Endodermal cell (in vitro differentiated cells): ENCODE data around the gene RHOA. TPM values are rescaled to one million over a fixed set of nuclear protein-coding genes. Genes with fewer than 3 reads are reported as not detected.
A peak's percentile ranks its signal among the peaks of the same experiment; 100 is the strongest.
"Not testable (repeated sequence)": the region's sequence is repeated elsewhere in the genome, so short reads cannot be mapped to it uniquely, and the experiment has no call there.

Experiments
- DNase-seq: peaks from one replicate; pipeline ENCODE4 v3.0.0-alpha.2; 2017
- H3K27ac ChIP-seq: 2 replicates; pipeline ENCODE4 v1.5.1; 2013; ENCODE audit warnings: mild to moderate bottlenecking, low read depth, low read length, moderate library complexity
- H3K27me3 ChIP-seq: 2 replicates; pipeline ENCODE4 v1.6.1; 2013; ENCODE audit warnings: mild to moderate bottlenecking, low read length, moderate library complexity; ENCODE audit not compliant: insufficient read depth, control insufficient read depth, poor library complexity, severe bottlenecking
- H3K36me3 ChIP-seq: 2 replicates; pipeline ENCODE4 v1.7.0; 2013; ENCODE audit warnings: mild to moderate bottlenecking, low read length, moderate library complexity; ENCODE audit not compliant: control insufficient read depth, insufficient read depth
- H3K4me1 ChIP-seq: one replicate; pipeline ENCODE4 v1.7.0; 2013; ENCODE audit warnings: low read length; ENCODE audit not compliant: control insufficient read depth, insufficient read depth
- H3K4me3 ChIP-seq: 2 replicates; pipeline ENCODE4 v1.5.1; 2013; ENCODE audit warnings: mild to moderate bottlenecking, low read length, moderate library complexity
- H3K9ac ChIP-seq: 2 replicates; pipeline ENCODE4 v1.6.1; 2013; ENCODE audit warnings: mild to moderate bottlenecking, low read length, moderate library complexity; ENCODE audit not compliant: poor library complexity, severe bottlenecking; ENCODE audit errors: extremely low read depth
- H3K9me3 ChIP-seq: 2 replicates; pipeline ENCODE4 v1.6.1; 2013; ENCODE audit warnings: mild to moderate bottlenecking, low read length, moderate library complexity; ENCODE audit not compliant: control insufficient read depth
- H3K27ac Mint-ChIP-seq: 2 replicates; pipeline ENCODE4 v1.8.0; 2020; ENCODE audit warnings: mixed read lengths
- H3K27me3 Mint-ChIP-seq: 2 replicates; pipeline ENCODE4 v1.8.0; 2021; ENCODE audit warnings: mild to moderate bottlenecking, mixed read lengths; ENCODE audit not compliant: insufficient read depth
- H3K36me3 Mint-ChIP-seq: 2 replicates; pipeline ENCODE4 v1.8.0; 2020; ENCODE audit warnings: low read depth, mixed read lengths
- H3K4me1 Mint-ChIP-seq: 2 replicates; pipeline ENCODE4 v1.8.0; 2020; ENCODE audit warnings: mixed read lengths
- H3K4me3 Mint-ChIP-seq: 2 replicates; pipeline ENCODE4 v1.8.0; 2020; ENCODE audit warnings: mild to moderate bottlenecking, moderate library complexity, mixed read lengths
- H3K9me3 Mint-ChIP-seq: 2 replicates; pipeline ENCODE4 v1.8.0; 2020; ENCODE audit warnings: mild to moderate bottlenecking, mixed read lengths
- CTCF ChIP-seq: fragments of 200-600 bp; sonication (generic); conservative IDR thresholded peaks from 2 replicates; pipeline ENCODE4 v1.5.0; 2021; ENCODE audit warnings: antibody characterized with exemption, mild to moderate bottlenecking
- whole genome bisulfite sequencing, 2 experiments: methylation state at CpG; one replicate each; pipeline versions ENCODE4 v1.1.5 to v1.1.7; 2013; ENCODE audit warnings: missing lambda C conversion rate in 2 of 2, mixed read lengths in 1 of 2; ENCODE audit not compliant: insufficient coverage in 1 of 2, insufficient read length in 1 of 2; 5-methylcytosine and 5-hydroxymethylcytosine counted together
- total RNA-seq, 2 donors: library from RNA; stranded (reverse); fragmentation: NEBNext Ultra II Directional in 1 of 2; extraction: Animal tissue kit (Norgen Biotek cat#: 25700) in 1 of 2; gene quantifications; 2 replicates in 1 of 2; 3 replicates in 1 of 2; pipeline ENCODE4 v1.2.1, GENCODE V29; 2021

RHOA gene
- total RNA-seq, 2 donors from 2014 or later: 359 to 371 TPM

GRCh38 chr3:49329186-49329585 is 82.6 kb downstream of the RHOA start:
- H3K4me1 ChIP-seq: no peaks in the 10 kb centered on the region
- no peak overlapping the region for H3K27ac Mint-ChIP-seq

GRCh38 chr3:49328350-49328749 is 83.4 kb downstream of the RHOA start:
- not testable (repeated sequence) for H3K9me3 Mint-ChIP-seq, H3K27ac Mint-ChIP-seq, H3K4me1 Mint-ChIP-seq, H3K4me3 ChIP-seq, H3K9ac ChIP-seq, H3K27me3 Mint-ChIP-seq, H3K4me1 ChIP-seq, H3K9me3 ChIP-seq, H3K27ac ChIP-seq, H3K4me3 Mint-ChIP-seq, DNase-seq, H3K27me3 ChIP-seq
- 94 to 96% methylated on average over 2 of the region's 2 CpGs for WGBS, 2 experiments
- H3K36me3 ChIP-seq: peaks cover 68% of the 10 kb centered on the region
- H3K36me3 Mint-ChIP-seq: peaks cover 74% of the 10 kb centered on the region

More at GRCh38 chr3:49329186-49329585, 82.6 kb downstream of the RHOA start:
- H3K4me3 ChIP-seq: no peak overlapping the region
- WGBS, 2 experiments: 83 to 91% methylated on average over 1 to 4 of the region's 4 CpGs
- H3K27me3 ChIP-seq: no peaks in the 10 kb centered on the region
- H3K9me3 Mint-ChIP-seq: peaks cover 4% of the 10 kb centered on the region
- H3K36me3 Mint-ChIP-seq: peaks cover 73% of the 10 kb centered on the region
- peaks cover 8% of the 10 kb centered on the region for H3K9me3 ChIP-seq
- H3K9ac ChIP-seq: no peak overlapping the region
- H3K4me1 Mint-ChIP-seq: no peaks in the 10 kb centered on the region
- TF ChIP-seq CTCF: no peak
- no peak overlapping the region for H3K4me3 Mint-ChIP-seq
- H3K27ac ChIP-seq: no peak overlapping the region
- H3K36me3 ChIP-seq: peaks cover 68% of the 10 kb centered on the region
- DNase-seq: no peak
- H3K27me3 Mint-ChIP-seq: no peaks in the 10 kb centered on the region

GRCh38 chr3:49327485-49327884 is 84.3 kb downstream of the RHOA start:
- H3K27me3 Mint-ChIP-seq: no peaks in the 10 kb centered on the region
- DNase-seq: no peak
- peak; percentile 63 for TF ChIP-seq CTCF
- Histone ChIP-seq H3K4me1 (no peaks in the 10 kb centered on the region), H3K9ac (no peak overlapping the region), H3K27ac (no peak overlapping the region), H3K4me3 (no peak overlapping the region), H3K36me3 (peaks cover 64% of the 10 kb centered on the region), H3K27me3 (no peaks in the 10 kb centered on the region), H3K9me3 (peaks cover 8% of the 10 kb centered on the region)
- no peak overlapping the region for H3K4me3 Mint-ChIP-seq
- H3K9me3 Mint-ChIP-seq: peaks cover 4% of the 10 kb centered on the region
- WGBS, 2 experiments: 93 to 95% methylated on average over 7 of the region's 7 CpGs
- no peaks in the 10 kb centered on the region for H3K4me1 Mint-ChIP-seq
- H3K36me3 Mint-ChIP-seq: peaks cover 72% of the 10 kb centered on the region
- H3K27ac Mint-ChIP-seq: no peak overlapping the region

GRCh38 chr3:49324768-49325167 is 87.0 kb downstream of the RHOA start:
- Histone ChIP-seq H3K4me1 (no peaks in the 10 kb centered on the region), H3K27me3 (no peaks in the 10 kb centered on the region), H3K9ac (no peak overlapping the region), H3K36me3 (peaks cover 76% of the 10 kb centered on the region), H3K27ac (no peak overlapping the region), H3K9me3 (no peaks in the 10 kb centered on the region), H3K4me3 (no peak overlapping the region)
- Mint-ChIP-seq H3K4me3 (no peak overlapping the region), H3K4me1 (no peaks in the 10 kb centered on the region), H3K27ac (no peak overlapping the region), H3K27me3 (no peaks in the 10 kb centered on the region), H3K36me3 (peaks cover 71% of the 10 kb centered on the region), H3K9me3 (no peaks in the 10 kb centered on the region)
- WGBS, 2 experiments: 92 to 93% methylated on average over 7 of the region's 7 CpGs
- TF ChIP-seq CTCF: no peak
- DNase-seq: no peak
